ENCODE data around the gene FNDC5.

Gene FNDC5

DNA sequence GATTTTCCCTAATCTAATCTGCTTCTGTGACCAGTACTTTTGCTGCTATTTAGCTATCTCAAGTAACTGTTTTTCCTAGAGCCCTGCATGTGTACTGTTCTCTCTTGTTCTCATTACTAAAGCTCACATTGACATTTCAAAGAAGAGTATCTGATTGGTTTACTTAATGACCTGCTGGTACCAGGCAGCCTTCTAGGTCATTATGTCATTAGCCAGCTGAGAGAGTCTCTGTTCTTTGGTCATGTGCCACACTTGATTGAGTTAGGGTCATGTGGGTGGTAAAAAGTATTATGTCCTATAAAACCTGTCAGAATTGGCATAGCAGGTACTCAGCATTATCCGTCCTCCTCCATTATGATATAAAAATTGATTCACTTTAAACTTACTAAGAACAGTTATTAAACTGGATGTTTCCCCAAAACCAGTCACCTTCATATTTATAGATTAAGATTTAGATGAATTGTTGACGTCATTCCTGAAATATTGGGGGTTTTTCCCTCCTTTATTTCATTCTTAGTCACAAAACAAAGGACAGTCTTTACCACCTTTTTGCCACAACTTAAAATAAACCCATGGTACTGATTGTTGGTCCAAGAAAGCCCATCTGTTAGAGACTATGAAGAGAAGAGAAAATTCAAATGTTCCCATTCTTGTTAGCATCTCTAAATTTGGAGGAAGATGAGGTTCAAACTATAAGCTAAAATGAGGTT lies 22.2 kb downstream of the FNDC5 start:
- TF ChIP-seq, protein P1, sequence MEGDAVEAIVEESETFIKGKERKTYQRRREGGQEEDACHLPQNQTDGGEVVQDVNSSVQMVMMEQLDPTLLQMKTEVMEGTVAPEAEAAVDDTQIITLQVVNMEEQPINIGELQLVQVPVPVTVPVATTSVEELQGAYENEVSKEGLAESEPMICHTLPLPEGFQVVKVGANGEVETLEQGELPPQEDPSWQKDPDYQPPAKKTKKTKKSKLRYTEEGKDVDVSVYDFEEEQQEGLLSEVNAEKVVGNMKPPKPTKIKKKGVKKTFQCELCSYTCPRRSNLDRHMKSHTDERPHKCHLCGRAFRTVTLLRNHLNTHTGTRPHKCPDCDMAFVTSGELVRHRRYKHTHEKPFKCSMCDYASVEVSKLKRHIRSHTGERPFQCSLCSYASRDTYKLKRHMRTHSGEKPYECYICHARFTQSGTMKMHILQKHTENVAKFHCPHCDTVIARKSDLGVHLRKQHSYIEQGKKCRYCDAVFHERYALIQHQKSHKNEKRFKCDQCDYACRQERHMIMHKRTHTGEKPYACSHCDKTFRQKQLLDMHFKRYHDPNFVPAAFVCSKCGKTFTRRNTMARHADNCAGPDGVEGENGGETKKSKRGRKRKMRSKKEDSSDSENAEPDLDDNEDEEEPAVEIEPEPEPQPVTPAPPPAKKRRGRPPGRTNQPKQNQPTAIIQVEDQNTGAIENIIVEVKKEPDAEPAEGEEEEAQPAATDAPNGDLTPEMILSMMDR (IDR thresholded peaks at IDR 0.05) = no peak

DNA sequence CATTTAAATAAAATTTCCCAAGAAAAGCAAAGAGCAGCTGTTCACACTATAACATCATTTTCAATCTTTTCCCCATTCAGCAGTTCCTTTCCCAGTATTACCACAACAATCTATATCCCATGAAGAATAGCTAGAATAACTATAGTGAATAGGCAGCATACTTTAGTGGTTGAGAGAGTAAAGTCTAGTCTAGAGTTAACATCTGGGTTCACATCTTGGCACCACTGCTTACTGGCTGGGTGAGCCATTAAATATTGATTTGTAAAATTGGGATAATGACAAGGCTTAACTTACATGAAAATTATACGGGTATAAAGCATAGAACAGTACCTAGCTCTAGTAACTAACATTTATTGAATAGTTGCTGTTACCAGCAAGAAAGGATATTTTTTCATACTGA lies 38.8 kb downstream of the FNDC5 start:
- TF ChIP-seq, protein P1 (IDR thresholded peaks at IDR 0.05) = no peak

DNA sequence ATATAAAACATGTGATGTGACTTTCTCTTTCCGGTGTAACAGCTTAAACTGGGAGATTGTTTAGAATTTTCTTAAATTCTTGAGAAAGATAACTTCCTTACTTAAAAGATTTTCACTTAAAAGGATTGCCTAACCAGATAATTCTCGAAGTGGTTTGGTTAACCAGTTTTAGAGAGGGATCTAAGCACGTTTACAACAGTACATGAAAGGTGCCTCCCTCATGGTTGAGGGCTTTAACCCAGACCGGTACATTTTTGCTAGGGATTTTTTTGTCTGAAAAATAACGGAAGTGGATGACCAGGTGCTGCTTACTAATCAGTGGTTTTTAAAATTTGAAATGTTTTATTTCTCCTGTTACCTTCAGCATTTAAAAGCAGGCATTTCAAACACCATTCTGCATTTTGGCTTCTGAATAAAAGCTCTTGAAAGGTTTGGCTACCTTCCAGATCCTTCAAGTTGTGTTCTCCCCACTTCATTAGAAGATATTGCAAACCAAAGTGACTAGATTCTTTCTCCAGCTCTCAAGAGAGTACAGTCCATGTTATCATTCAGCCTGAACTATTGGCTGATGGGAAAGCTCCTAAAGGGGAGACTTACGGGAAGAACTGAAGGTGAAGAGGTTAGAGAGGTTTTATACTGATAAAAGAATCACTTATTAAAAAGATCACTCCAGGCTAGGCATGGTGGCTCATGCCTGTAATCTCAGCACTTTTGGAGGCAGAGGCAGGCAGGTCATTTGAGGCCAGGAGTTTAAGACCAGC lies 40.4 kb downstream of the FNDC5 start:
- TF ChIP-seq, protein P1 (IDR thresholded peaks at IDR 0.05) = no peak

DNA sequence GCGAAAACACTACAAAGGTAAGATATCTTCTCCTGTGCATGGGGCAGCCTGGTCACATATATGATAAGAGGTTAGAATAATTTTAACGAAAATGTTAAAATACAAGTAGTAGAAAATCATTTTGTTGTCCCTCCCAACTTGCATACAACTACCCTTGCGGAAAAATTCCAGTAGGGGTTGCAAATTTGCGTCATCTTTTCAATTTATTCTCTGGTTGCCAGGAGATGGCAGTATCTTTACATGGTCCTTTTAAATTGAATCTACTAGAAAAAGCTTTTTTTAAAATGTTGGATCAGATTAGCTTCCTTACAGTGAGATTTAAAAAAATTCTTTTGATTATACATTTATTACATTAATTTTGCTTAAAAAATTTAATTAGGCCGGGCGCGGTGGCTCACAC lies 42.4 kb downstream of the FNDC5 start:
- TF ChIP-seq, protein P1 (IDR thresholded peaks at IDR 0.05) = peak; percentile 31; the same call in 1 of the 2 replicates

DNA sequence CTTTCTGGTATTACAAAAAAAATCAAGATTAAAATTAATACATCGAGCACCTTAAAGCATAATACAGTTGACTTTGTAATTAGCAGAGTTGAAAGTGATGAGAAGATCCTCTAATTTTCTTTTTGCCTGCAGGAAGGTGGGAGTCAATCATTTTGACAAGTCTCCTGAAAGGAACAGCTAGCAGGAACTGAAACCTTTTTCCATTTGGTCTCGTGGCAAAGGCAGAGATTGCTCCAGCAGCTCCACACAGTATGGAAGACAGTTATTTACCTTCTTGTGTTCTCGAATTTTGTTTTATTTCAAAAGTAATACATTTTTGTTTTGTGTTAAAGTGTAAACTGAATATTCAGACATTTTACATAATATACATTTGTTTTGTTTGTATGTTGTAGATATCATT lies 45.5 kb downstream of the FNDC5 start:
- TF ChIP-seq, protein P1 (IDR thresholded peaks at IDR 0.05) = no peak

DNA sequence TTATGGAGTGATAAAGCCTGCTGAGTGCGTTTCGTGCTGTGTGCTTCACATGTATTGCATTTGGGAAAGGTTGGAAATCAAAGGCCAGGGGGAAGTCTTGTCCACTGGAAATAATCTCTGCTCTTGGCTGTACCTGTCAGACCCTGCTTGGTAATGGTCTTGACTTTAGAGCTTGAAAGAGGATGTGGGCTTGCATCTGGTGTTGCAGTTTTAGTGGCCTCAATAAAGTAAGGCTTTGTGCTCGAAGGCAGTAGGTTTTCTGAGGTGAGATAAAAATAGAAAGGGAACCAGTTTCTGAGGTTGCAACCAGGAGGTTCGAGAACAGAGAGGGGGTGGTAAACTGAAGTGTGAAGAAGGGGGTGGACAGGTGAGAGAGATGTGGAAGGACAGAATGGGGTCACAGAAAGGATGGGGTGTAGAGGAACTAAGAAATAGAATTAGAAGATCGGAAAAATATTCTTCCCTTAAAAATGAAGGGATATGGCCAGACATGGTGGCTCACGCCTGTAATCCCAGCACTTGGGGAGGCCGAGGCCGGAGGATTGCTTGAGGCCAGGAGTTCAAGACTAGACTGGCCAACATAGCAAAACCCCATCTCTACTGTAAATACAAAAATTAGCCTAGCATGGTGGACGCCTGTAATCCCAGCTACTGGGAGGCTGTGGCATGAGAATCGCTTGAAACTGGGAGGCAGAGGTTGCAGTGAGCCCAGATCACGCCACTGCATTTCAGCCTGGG lies 51.7 kb downstream of the FNDC5 start:
- TF ChIP-seq, protein P1 (IDR thresholded peaks at IDR 0.05) = no peak

Data from LNCAP (cell line).